ENCODE measurements around the gene TECTA.

Gene TECTA

GRCh38 chr11:121129362-121130340 lies 28.6 kb downstream of the TECTA start:
- no peaks in the 10 kb centered on the region for H3K4me1 Mint-ChIP-seq
- CTCF ChIA-PET = interaction anchor here (0.9 to 1.3 kb wide), 2 partner anchors 17 to 18 kb away, joined by 3 to 4 read pairs; no protein-coding TSS in a partner anchor
- H3K9me3 Mint-ChIP-seq = no peaks in the 10 kb centered on the region

GRCh38 chr11:121131656-121132055 lies 30.6 kb downstream of the TECTA start:
- Mint-ChIP-seq H3K4me1 (no peaks in the 10 kb centered on the region), H3K9me3 (no peaks in the 10 kb centered on the region), H3K4me3 (no peak overlapping the region), H3K36me3 (no peaks in the 10 kb centered on the region), H3K27me3 (no peaks in the 10 kb centered on the region), H3K27ac (no peak overlapping the region)
- DNase-seq = no peak
- CTCF ChIA-PET = no interaction called here

More at GRCh38 chr11:121129362-121130340, 28.6 kb downstream of the TECTA start:
- H3K36me3 Mint-ChIP-seq = no peaks in the 10 kb centered on the region
- DNase-seq = no peak
- no peaks in the 10 kb centered on the region for H3K27me3 Mint-ChIP-seq
- no peak overlapping the region for H3K4me3 Mint-ChIP-seq
- no peak overlapping the region for H3K27ac Mint-ChIP-seq

- H3K27me3 Mint-ChIP-seq = no peaks in the 10 kb centered on the region
- no peak overlapping the region for H3K27ac Mint-ChIP-seq
- DNase-seq = no peak
- no peaks in the 10 kb centered on the region for H3K9me3 Mint-ChIP-seq
- no peaks in the 10 kb centered on the region for H3K36me3 Mint-ChIP-seq
- CTCF ChIA-PET = no interaction called here
- H3K4me3 Mint-ChIP-seq = no peak overlapping the region
- no peaks in the 10 kb centered on the region for H3K4me1 Mint-ChIP-seq
Measured at GRCh38 chr11:121132211-121132976, 31.4 kb downstream of the TECTA start.

- no peak for DNase-seq
- CTCF ChIA-PET = interaction anchor here (1.1 kb wide), 1 partner anchor 60 kb away, joined by 4 read pairs; no protein-coding TSS in a partner anchor
- Mint-ChIP-seq H3K36me3 (no peaks in the 10 kb centered on the region), H3K4me1 (no peaks in the 10 kb centered on the region), H3K27me3 (no peaks in the 10 kb centered on the region), H3K9me3 (no peaks in the 10 kb centered on the region), H3K4me3 (no peak overlapping the region), H3K27ac (no peak overlapping the region)
Measured at GRCh38 chr11:121134741-121135312, 33.8 kb downstream of the TECTA start.

- no peak for DNase-seq
- CTCF ChIA-PET = interaction anchor here (1.0 kb wide), 1 partner anchor 223 kb away, joined by 3 read pairs; no protein-coding TSS in a partner anchor
- H3K27me3 Mint-ChIP-seq = no peaks in the 10 kb centered on the region
- no peaks in the 10 kb centered on the region for H3K4me1 Mint-ChIP-seq
- H3K27ac Mint-ChIP-seq = no peak overlapping the region
- H3K9me3 Mint-ChIP-seq = no peaks in the 10 kb centered on the region
- no peak overlapping the region for H3K4me3 Mint-ChIP-seq
- no peaks in the 10 kb centered on the region for H3K36me3 Mint-ChIP-seq
Measured at GRCh38 chr11:121137005-121137404, 36.0 kb downstream of the TECTA start.

- Mint-ChIP-seq H3K36me3 (no peaks in the 10 kb centered on the region), H3K4me1 (no peaks in the 10 kb centered on the region), H3K27me3 (no peaks in the 10 kb centered on the region), H3K9me3 (no peaks in the 10 kb centered on the region), H3K4me3 (no peak overlapping the region), H3K27ac (no peak overlapping the region)
- no peak for DNase-seq
- CTCF ChIA-PET = interaction anchor here (1.0 kb wide), 1 partner anchor 225 kb away, joined by 3 read pairs; no protein-coding TSS in a partner anchor
Measured at GRCh38 chr11:121138259-121138658, 37.2 kb downstream of the TECTA start.

- no peaks in the 10 kb centered on the region for H3K27me3 Mint-ChIP-seq
- no peak overlapping the region for H3K4me3 Mint-ChIP-seq
- no peaks in the 10 kb centered on the region for H3K36me3 Mint-ChIP-seq
- CTCF ChIA-PET = interaction anchor here (1.9 kb wide), 1 partner anchor 54 kb away, joined by 5 read pairs; no protein-coding TSS in a partner anchor
- no peak overlapping the region for H3K27ac Mint-ChIP-seq
- H3K9me3 Mint-ChIP-seq = no peaks in the 10 kb centered on the region
- H3K4me1 Mint-ChIP-seq = no peaks in the 10 kb centered on the region
- DNase-seq = no peak
Measured at GRCh38 chr11:121140369-121140768, 39.3 kb downstream of the TECTA start.

GRCh38 chr11:121141066-121141465 lies 40.0 kb downstream of the TECTA start:
- CTCF ChIA-PET = interaction anchor here (1.9 kb wide), 1 partner anchor 54 kb away, joined by 5 read pairs; no protein-coding TSS in a partner anchor
- Mint-ChIP-seq H3K9me3 (no peaks in the 10 kb centered on the region), H3K4me3 (no peak overlapping the region), H3K4me1 (no peaks in the 10 kb centered on the region), H3K27ac (no peak overlapping the region), H3K36me3 (no peaks in the 10 kb centered on the region), H3K27me3 (no peaks in the 10 kb centered on the region)
- DNase-seq = no peak

- CTCF ChIA-PET = no interaction called here
- H3K27me3 Mint-ChIP-seq = no peaks in the 10 kb centered on the region
- H3K36me3 Mint-ChIP-seq = no peaks in the 10 kb centered on the region
- no peak for DNase-seq
- no peak overlapping the region for H3K27ac Mint-ChIP-seq
- no peaks in the 10 kb centered on the region for H3K9me3 Mint-ChIP-seq
- no peak overlapping the region for H3K4me3 Mint-ChIP-seq
- H3K4me1 Mint-ChIP-seq = no peaks in the 10 kb centered on the region
Measured at GRCh38 chr11:121143921-121144320, 42.9 kb downstream of the TECTA start.

- Mint-ChIP-seq H3K36me3 (no peaks in the 10 kb centered on the region), H3K4me3 (no peak overlapping the region), H3K27me3 (no peaks in the 10 kb centered on the region), H3K27ac (no peak overlapping the region), H3K9me3 (no peaks in the 10 kb centered on the region), H3K4me1 (no peaks in the 10 kb centered on the region)
- CTCF ChIA-PET = interaction anchor here (1.3 kb wide), 1 partner anchor 9 kb away, joined by 3 read pairs; no protein-coding TSS in a partner anchor
- DNase-seq = no peak
Measured at GRCh38 chr11:121144723-121145122, 43.7 kb downstream of the TECTA start.

GRCh38 chr11:121145826-121146225 lies 44.8 kb downstream of the TECTA start:
- CTCF ChIA-PET = interaction anchor here (1.3 kb wide), 1 partner anchor 8 kb away, joined by 3 read pairs; no protein-coding TSS in a partner anchor
- H3K27me3 Mint-ChIP-seq = no peaks in the 10 kb centered on the region
- H3K36me3 Mint-ChIP-seq = no peaks in the 10 kb centered on the region
- DNase-seq = no peak
- no peak overlapping the region for H3K4me3 Mint-ChIP-seq
- no peaks in the 10 kb centered on the region for H3K9me3 Mint-ChIP-seq
- no peak overlapping the region for H3K27ac Mint-ChIP-seq
- no peaks in the 10 kb centered on the region for H3K4me1 Mint-ChIP-seq

GRCh38 chr11:121149116-121149515 lies 48.1 kb downstream of the TECTA start:
- CTCF ChIA-PET = no interaction called here

GRCh38 chr11:121151207-121151688 lies 50.2 kb downstream of the TECTA start:
- no peaks in the 10 kb centered on the region for H3K27me3 Mint-ChIP-seq
- CTCF ChIA-PET = no interaction called here
- H3K4me1 Mint-ChIP-seq = no peaks in the 10 kb centered on the region

More at GRCh38 chr11:121149116-121149515, 48.1 kb downstream of the TECTA start:
- Mint-ChIP-seq H3K27me3 (no peaks in the 10 kb centered on the region), H3K27ac (no peak overlapping the region), H3K9me3 (no peaks in the 10 kb centered on the region), H3K4me3 (no peak overlapping the region), H3K36me3 (no peaks in the 10 kb centered on the region), H3K4me1 (no peaks in the 10 kb centered on the region)
- no peak for DNase-seq

GRCh38 chr11:121152764-121153163 lies 51.7 kb downstream of the TECTA start:
- H3K36me3 Mint-ChIP-seq = no peaks in the 10 kb centered on the region
- peaks cover 2% of the 10 kb centered on the region for H3K27me3 Mint-ChIP-seq
- no peaks in the 10 kb centered on the region for H3K9me3 Mint-ChIP-seq
- CTCF ChIA-PET = interaction anchor here (1.8 kb wide), 1 partner anchor 8 kb away, joined by 3 read pairs; no protein-coding TSS in a partner anchor
- no peak overlapping the region for H3K4me3 Mint-ChIP-seq
- DNase-seq = no peak
- H3K27ac Mint-ChIP-seq = no peak overlapping the region
- H3K4me1 Mint-ChIP-seq = no peaks in the 10 kb centered on the region

More at GRCh38 chr11:121151207-121151688, 50.2 kb downstream of the TECTA start:
- Mint-ChIP-seq H3K36me3 (no peaks in the 10 kb centered on the region), H3K4me3 (no peak overlapping the region), H3K27ac (no peak overlapping the region), H3K9me3 (no peaks in the 10 kb centered on the region)
- DNase-seq = no peak

All from activated naive CD4-positive, alpha-beta T cell treated with anti-CD3 and anti-CD28 coated beads, Interleukin-2, amount 10 ng/mL, durations not matched to agents 7 days and 5 days (primary cell).